Measurements from ENCODE around the gene PSMG4.

The PSMG4 gene

DNA sequence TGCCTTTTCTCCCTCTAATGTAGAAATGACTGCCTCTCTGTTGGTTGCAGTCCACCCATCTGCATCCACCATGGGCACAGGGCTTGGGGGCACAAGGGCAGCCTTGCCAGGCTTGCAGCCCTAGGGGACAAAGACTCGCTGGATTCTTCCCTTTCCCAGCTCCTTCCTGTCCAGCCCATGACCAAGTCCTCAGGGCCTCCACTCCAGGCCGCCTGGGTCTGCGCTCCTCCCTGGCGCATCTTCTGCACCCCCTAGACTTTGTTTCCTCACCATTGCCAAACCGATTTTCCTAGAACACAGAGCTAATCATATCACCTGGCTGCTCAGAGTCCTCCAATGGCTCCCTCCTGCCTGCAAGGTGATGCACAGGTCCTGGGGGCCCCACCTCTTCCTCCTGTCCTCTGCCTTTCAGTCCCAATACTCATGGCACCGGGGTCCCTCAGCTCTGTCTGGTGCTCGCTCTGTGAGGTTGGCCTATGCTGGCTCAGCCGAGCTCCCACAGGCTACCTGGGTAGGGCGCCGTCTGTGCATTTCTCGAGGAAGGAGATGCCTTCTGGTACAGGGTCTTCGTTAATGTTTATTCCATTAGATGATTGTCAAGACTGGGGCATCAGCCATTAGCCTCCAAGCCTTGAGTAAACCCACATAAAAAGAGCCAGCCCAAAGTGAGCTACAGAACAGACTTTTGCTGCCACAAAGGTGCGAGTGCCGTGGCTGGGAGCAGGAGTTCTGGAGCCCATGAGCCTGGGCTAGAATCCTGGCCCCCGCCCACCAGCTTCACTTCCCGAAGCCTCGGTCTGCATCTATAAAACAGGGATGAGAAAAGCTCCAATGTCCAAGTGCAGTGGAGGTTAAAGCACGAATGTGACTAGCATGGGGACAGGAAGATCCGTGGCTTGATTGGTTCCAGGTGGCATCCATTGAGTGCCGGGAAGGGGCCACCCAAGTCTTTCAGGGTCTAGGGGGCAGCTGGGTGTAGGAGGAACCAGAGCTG lies 17.7 kb downstream of the PSMG4 start:
- no peak for DNase-seq (ENCODE audit: low spot score)

DNA sequence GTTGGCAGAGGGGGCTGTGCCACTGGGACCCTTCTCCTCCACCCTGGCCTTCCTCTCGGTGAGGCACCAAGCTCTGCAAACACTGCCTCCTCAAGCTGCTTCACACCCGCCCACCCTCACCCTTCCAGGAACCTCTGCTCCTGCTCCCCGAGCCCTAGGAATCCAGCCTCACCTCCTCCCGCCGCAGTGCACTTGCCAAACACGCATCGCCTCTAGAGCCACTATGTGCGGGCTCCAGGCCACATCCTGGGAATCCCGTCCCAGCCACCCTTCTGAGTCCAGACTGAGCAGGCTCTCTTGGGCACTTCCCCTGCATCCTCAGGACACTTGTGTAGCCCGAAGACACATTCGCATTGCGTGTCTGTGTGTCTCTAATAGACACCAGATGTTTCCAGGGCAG lies 18.5 kb downstream of the PSMG4 start:
- no peak for DNase-seq (ENCODE audit: low spot score)

DNA sequence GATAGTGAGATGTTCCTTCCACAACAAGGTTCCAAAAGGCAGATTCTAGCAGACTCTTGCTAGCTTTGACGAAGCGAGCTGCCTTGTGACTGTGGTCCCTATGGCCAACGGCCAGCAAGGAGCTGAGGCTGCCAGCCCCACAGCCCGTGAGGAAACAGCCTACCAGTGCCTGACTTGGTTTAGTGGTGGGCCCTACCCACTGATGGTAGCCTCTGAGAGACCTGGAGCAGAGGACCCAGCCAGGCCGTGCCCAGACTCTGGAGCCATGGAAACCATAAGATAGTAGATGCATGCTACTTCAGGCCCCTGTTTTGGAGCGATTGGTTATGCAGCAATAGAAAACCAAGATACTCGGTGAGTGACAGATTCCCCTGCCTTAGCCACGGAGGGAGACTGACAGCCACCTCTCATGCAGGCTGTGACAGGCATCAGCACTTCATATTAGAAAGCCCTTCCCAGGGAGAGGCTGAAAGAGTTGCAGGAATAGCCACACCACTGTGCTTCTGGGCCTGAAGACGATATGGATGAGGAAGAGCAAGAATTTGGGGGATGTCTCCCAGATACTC lies 19.2 kb downstream of the PSMG4 start:
- no peak for DNase-seq (ENCODE audit: low spot score)

DNA sequence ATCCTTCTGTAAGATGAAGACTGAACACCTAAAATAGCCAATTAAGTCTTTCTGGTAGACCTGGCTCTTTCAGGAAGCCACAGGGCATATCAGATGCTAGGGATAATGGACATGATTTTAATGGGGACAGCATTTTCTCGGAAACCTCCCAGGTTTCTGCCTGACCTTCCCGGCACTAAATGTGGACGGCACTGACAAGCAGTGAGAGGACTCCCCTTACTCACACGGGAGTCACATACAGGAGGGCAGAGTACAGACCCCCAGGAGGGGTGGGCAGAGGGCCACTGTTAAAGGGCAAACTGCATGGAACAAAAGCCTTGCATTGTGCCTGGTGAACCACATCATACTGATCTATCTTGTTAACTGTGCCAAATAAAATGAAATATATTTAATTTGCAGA lies 19.9 kb downstream of the PSMG4 start:
- DNase-seq (ENCODE audit: low spot score), result no peak

DNA sequence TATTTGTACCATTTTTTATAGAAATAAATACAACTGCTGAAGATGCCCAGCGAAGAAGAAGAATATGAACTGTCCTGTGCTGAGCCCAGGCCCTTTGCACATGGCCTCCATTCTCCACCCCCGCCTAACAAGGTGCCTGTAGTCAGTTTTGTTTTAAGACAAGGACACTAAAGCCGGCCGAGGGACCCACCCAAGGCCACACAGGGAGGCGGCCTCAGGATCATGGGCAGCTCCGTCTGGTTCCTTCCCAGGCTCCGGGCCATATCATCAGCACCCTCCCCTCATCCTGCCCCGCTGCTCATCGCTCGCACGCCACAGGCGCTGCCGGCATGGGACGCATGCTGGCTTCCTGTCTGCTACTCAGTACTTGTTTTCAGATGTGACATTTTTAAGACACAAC lies 21.3 kb downstream of the PSMG4 start:
- no peak for DNase-seq (ENCODE audit: low spot score)

DNA sequence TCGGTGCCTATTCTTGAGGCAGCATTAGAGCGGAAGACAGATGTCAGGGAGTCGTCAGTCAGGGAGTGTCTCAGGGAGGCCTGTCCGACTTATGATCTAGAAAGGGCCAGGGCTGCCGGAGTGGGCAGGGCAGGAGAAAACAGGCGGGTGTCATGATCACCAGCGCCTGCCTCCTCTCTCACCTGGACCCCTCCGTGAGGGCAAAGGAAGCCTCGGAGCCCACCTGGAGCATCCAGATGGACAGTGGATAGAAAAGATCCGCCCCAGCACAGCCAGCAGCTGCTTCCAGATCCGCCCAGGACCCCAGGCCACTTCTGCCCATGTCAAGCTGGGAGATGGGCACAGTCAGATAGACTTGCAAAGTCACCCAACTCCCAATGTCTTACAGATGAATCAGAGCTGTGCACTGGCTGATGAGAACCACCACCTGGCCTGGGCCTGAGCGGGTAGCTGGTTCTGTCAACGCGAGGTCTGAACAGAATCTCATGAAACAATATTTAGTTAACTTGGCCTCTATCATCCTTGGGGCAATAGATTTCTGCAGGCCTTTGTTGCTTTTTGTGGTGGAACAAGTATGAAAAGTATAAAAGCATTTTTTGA lies 22.2 kb downstream of the PSMG4 start:
- no peak for DNase-seq (ENCODE audit: low spot score)

DNA sequence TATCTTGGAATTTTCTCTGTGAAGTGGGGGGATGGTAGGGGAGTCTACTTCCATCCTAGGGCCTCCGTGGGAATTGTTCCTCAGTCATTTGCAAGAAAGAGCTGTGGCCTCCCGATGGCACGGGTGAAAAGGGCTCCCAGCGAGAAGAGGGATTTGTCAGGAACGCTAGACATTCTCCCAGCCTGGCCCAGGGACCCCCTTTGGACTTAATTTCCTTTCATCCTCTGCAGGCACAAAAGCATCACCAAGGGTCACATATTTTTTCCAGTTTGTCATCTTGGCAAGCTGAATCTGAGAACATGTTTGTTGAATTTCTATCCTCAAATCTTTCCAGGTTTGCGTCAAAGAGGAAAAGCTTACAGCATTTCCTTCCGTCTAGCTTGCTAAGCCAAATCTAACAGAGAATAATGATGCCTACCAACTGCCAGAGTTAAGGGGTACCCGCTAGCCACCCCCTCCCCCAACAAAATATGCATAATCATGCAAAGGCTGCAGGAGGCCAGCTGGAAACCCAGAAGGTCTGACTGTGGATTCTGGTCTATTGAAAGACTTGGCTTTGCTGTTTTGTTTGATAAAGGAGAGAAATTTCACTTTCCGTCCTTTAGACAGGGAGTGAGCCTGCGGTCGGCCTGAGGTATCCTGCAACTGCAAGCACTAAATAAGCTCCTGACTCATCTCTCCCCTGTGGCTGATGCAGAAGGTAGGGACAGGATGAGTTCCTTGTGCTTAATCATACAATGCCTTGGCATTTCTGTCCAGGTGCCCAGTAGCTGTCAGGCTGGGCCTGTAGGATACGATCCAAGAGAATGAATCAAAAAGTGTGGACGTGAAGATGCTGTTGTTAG lies 23.1 kb downstream of the PSMG4 start:
- DNase-seq (ENCODE audit: low spot score), result no peak

DNA sequence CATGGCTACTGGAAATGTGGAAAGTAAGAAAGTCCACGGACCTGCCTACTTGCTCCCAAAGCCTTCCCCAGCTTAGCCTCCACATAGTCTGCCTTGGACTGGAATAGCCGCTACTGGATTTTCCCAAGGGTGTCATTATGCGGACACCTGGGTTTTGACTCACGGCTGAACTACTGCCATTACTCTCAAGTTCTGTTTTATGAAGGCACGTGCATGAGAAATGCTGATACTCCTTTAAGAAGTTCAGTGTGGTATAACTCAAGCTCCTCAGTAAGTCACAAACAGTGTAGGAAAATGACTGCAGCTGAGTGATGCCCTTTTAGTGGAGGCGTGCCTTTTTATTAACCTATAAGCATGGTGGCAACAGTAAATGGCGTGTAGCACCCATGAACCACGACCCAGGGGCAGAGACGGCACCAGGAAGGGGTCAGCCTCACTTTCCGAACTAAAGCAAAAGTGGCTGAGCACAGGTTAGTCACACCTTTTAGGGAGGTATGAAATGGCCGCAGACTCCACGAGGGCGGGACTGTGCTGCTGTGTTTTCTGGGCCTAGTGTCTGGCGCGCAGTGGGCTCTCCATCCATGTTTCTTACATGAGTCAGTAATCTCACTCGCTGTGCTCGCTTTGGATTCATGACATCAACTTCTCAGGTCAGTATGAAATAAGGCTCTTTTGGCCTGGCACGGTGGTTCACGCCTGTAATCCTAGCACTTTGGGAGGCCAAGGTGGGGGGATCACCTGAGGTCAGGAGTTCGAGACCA lies 23.9 kb downstream of the PSMG4 start:
- DNase-seq (ENCODE audit: low spot score), result no peak

DNA sequence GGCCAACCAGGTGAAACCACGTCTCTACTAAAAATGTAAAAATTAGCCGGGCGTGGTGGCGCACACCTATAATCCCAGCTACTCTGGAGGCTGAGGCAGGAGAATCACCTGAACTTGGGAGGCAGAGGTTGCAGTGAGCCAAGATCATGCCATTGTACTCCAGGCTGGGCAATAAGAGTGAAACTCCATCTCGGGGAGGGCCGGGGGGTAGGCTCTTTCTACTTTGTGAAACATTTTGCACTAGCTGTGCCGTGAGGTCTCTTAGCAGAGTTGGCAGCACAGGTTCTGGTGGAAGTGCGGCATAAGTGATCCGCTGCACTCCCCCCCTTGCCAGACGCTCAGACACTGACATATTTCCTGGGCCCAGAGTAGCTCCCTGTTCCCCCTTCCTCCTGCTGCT lies 24.5 kb downstream of the PSMG4 start:
- no peak for DNase-seq (ENCODE audit: low spot score)

DNA sequence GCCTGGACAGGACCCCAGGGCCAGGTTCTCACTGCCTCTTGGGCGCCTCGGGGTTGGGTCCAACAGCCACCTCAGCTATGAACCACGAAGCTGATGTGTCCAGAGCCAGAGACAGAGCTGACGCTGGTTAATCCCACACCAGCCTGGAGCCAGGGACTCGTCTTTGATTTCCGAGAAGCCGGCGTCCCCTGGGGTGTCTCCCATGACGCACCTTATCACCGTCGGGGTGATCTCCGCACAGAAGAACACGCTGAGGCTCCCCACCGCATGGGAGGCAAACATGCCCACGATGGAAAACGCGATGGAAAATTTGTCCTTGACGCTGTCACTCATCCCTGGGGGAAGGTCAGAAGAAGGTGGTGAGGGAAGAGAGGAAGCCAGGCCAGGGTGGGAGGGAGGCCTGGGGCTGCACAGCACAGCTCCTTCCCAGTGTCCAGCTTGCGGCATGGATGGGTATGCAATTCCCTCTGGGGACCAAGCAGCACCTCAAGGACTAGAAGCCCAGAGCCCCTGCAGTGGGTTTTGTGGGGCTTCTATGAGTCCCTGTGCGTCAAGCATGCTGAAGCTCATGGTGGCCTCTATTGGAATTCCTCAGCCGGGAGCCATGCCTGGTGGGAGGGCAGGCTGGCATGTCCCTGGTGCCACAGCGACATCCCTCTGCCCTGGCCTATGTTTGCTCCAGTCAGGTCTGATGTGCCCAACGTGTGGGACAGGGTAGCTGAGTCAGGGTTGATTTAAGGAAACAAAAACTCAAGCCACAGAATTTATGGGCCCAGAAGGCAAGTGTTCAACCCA lies 25.1 kb downstream of the PSMG4 start:
- DNase-seq (ENCODE audit: low spot score), result no peak

DNA sequence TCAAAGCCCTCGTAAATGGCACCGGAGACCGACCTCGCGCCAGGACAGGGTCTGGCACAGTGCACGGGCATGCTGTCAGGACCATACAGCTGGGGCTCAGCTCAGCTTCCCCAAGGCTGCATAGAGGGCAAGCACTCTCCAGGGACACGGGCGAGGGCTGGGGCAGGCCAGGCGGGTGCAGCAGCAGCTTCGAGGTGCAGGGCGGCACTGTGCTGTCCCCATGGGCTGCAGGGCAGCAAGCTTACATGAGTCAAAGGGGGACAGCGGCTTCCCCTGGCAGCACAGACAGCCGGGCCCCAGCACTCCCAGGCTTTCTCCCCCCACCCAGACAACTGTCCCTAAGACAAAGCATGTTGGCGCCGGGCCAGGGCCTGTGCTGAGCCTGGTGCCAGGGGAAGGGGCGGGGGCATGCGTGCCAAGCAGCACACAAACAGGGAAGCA lies 25.7 kb downstream of the PSMG4 start:
- DNase-seq (ENCODE audit: low spot score), result no peak

DNA sequence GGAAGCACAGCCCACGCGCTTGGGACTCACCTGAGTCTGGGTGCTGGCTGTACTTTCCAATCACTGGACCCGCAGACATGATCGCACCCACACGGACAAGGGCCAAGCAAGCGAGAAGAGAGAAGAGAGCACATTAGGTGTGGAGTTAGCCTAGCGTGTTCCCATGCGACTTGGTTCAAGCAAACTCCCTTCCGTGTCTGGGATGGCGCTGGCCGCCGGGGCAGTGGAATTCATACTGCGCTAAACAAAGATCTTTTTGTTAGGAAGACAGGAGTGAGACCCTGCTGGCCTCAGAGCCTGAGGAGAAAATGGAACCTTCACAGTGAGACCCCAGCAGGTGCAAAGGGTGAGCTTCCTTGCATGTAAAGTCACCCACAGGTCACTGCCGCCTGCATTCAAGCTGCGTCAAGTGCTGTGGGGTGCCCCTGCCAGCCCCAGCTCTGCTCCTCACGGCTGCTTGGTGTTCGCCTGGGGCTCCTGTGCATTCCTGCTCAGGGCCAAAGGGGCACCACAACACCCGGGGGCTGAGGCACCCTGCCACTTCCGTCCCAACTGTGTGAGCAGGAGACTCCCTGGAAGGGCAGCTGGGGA lies 26.4 kb downstream of the PSMG4 start:
- no peak for DNase-seq (ENCODE audit: low spot score)

DNA sequence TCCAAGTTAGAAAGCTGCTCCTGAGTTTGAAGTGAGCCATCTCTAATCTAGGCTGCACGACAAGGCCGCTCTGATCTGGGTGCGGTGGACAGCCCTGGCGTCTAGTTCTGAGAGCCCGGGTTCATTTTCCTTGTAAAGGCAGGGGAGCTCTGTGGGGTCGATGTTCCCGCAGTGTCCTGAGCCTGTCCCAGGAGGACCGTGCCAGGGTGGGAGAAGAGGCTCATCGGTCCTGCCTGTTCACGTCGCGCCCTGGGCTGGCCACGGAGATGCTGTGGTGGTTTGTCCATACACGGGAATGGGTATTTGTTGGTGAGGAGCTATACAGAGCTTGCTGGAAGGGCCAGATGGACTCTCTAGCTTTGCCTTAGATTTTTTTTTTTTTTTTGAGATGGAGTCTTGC lies 27.0 kb downstream of the PSMG4 start:
- DNase-seq (ENCODE audit: low spot score), result no peak

DNA sequence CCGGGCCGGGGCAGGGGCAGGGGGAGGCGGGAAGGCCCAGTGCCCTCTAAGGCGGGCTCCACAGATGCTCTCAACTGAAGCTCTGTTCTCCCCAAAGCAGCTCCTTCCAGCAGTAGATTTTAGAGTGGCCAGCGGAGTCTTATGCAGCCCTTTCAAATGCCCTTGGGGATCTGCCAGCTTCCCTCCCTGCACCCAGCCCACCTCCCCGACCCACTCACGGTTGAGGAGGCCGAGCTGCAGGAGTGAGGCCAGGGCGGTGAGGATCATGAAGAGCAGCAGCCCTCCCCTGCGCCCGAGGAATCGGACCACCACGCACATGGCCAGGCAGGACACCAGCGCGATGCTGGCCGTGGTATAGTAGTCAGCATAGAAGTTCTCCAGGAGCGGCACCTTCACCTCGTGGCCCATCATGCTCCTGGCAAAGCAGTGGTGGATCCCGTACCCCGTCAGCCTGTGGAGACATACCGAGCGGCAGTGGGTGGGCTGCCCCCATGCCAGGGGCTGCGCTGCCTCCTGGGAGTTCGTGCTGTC lies 28.0 kb downstream of the PSMG4 start:
- no peak for DNase-seq (ENCODE audit: low spot score)

DNA sequence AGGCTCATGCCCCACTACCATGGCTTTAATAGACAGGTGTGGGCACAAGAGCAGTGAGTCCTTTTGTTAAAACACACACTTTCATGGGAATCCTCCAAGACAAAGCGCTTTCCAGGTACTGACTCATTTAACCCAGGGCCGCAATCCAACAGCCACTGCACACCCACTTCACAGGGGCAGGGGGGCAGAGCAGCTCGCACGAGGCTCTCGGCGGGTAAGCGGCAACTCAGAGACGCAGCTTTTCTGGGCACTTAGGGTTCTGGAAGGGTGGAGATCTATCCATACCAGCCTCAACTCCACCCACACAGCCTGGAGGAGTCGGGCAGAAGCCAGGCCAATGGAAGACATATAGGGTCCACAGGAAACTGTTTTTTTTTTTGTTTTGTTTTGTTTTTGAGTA lies 28.6 kb downstream of the PSMG4 start:
- no peak for DNase-seq (ENCODE audit: low spot score)

DNA sequence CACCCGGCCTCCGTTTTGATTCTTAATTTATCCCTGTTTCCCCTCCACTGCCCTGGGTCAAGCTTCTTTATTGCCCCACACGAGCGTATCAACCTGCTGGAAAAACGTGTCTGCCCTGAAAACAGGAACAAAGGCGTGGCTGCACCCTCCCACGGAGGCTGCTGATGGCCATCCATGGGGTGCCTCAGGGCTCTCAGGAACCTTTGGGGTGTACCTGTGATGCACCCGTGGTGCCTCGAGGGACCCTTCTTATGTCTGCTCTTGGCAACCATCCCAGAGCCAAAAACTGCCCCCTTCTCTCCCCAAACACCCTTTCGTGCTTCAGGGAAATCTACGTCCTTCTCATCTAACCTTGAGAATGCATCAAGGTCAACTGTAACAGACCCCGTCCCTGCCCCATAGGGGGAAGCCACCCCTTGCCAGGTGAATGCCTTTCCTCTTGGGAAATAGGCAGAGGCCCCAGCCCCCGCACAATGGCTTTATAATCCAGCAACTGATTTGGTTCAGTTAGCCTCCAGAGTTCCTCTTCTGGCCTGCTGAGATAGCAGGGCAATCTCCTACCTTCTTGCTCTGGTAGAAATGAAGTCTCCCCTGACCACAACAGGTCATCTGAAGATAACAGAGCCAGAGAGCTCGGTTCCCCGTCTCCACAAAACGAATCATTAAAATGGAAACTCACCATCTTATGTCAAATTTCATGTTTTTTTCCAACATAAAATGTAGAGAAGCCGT lies 29.4 kb downstream of the PSMG4 start:
- no peak for DNase-seq (ENCODE audit: low spot score)

DNA sequence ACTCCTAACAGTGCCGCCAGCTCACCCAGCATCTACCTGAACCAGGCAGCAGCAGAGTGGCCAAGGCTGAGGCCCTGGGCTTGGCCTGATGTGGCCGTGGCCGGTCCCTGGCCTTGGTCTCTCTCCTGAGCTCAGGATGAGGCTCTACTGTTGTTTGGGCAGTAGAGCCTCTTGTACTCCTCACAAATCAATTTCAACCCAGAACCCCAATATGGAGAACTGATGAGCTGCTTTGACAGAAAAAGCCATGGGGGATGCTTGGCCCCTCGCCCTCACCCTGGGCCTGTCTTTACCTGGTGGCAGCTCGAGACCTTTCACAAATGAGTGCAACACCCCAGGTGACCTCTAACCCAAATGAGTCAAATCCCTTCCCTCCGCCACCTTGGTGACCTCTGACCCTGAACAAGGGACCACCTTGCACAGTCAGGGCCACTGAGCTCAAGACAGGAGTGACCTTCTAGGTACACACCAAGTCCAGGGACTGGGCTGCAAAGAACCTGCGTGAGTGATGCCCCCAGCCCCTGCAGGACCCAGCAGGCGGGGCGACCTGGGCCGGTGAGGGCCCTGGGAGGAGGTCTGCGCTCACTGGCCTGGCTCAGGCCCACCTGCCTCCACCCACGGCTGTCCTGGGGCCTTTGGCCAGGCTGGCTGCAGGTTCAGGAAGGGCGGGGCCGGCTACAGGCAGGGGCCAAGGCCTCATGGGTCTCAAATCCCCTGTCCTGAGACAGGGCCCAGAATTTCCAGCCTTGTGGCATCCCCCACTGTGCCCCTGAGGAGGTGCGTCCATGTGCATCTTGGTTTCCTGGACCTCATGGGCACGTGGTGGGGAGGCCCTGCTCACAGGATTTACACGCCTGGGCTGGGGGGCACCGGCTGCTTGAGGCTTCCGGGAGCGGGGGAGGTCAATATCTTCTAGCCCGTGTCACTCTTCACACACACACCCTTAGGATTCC lies 30.2 kb downstream of the PSMG4 start:
- no peak for DNase-seq (ENCODE audit: low spot score)

DNA sequence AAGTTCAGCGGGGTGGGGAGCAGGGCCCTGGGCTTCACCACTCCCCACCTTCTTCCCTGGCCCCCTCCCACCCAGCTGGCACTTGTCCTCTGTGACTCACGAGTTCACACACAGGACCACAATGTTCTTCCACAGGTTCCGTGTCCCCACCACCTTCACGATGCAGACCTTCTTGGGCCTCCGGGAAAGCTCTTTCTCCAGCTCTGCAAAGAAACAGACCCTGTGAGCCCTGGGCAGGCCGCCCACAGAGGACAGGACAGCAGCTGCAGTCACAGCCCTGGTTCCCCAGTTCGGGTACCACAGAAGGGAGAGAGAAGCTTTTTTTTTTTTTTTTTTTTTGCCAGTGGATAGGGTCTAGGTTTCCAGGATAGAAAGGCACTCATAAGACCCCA lies 30.9 kb downstream of the PSMG4 start:
- no peak for DNase-seq (ENCODE audit: low spot score)
